Caco-2 (cell line): ENCODE data around the gene CORO2B. TPM values are rescaled to one million over a fixed set of nuclear protein-coding genes. Genes with fewer than 3 reads are reported as not detected.

ENCODE experiments used
- BruUV-seq: library from RNA; stranded (reverse); fragments of 400-500 nt; replicated peaks from 2 replicates; lab custom pipeline; 2021; lab: Mats Ljungman, UMichigan
- CTCF ChIA-PET: fragments of 300-600 bp; sonication (Branson Sonifier 250); formaldehyde crosslinking; loops from one replicate; lab custom pipeline; 2022; ENCODE audit warnings: antibody characterized with exemption; lab: Charles Lee
- POLR2A ChIA-PET: fragments of 300-600 bp; sonication (Branson Sonifier 250); formaldehyde crosslinking; loops from one replicate; lab custom pipeline; 2022; ENCODE audit warnings: antibody characterized with exemption; lab: Charles Lee
- DNase-seq, 2 experiments: peaks; one replicate each; pipeline versions ENCODE4 v3.0.0 to v3.0.0-alpha.2; 2020 to 2022
- H3K27me3 ChIP-seq: replicated peaks from 2 replicates; pipeline ENCODE4 v1.6.0; 2011; ENCODE audit warnings: low read length; ENCODE audit not compliant: control insufficient read depth, insufficient read depth
- H3K36me3 ChIP-seq: 2 replicates; pipeline ENCODE4 v1.5.1; 2011; ENCODE audit warnings: low read length; ENCODE audit not compliant: control insufficient read depth, insufficient read depth
- H3K4me1 ChIP-seq: fragments of 250-450 bp; sonication (Bioruptor Pico); 2 replicates; pipeline ENCODE4 v1.5.1; 2020; ENCODE audit warnings: mild to moderate bottlenecking
- H3K4me3 ChIP-seq: 2 replicates; pipeline ENCODE4 v1.5.1; 2011; ENCODE audit warnings: low read depth, mild to moderate bottlenecking, control low read depth, low read length
- H3K9me3 ChIP-seq: fragments of 250-450 bp; sonication (Bioruptor Pico); 2 replicates; pipeline ENCODE4 v1.5.1; 2020; ENCODE audit warnings: mild to moderate bottlenecking, moderate library complexity
- H3K27ac Mint-ChIP-seq: one replicate; pipeline ENCODE4 v1.8.0; 2022; ENCODE audit warnings: mixed read lengths; ENCODE audit not compliant: unreplicated experiment
- H3K27me3 Mint-ChIP-seq: one replicate; pipeline ENCODE4 v1.8.0; 2022; ENCODE audit warnings: mixed read lengths; ENCODE audit not compliant: insufficient read depth, unreplicated experiment
- H3K36me3 Mint-ChIP-seq: one replicate; pipeline ENCODE4 v1.8.0; 2022; ENCODE audit warnings: mild to moderate bottlenecking, mixed read lengths; ENCODE audit not compliant: insufficient read depth, unreplicated experiment
- H3K4me1 Mint-ChIP-seq: one replicate; pipeline ENCODE4 v1.8.0; 2022; ENCODE audit warnings: low read depth, mixed read lengths; ENCODE audit not compliant: unreplicated experiment
- H3K4me3 Mint-ChIP-seq: one replicate; pipeline ENCODE4 v1.8.0; 2022; ENCODE audit warnings: mild to moderate bottlenecking, moderate library complexity, mixed read lengths; ENCODE audit not compliant: unreplicated experiment
- H3K9me3 Mint-ChIP-seq: one replicate; pipeline ENCODE4 v1.8.0; 2022; ENCODE audit warnings: mixed read lengths; ENCODE audit not compliant: unreplicated experiment
- CTCF ChIP-seq, 2 experiments: fragments of 200-600 bp in 1 of 2; IDR thresholded peaks; 1 replicate in 1 of 2; 2 replicates in 1 of 2; pipeline versions ENCODE4 v1.5.1 to v1.8.0; 2011 to 2022; ENCODE audit warnings: antibody characterized with exemption in 1 of 2, control low read depth in 1 of 2, inconsistent platforms in 1 of 2, low read depth in 1 of 2, low read length in 1 of 2, mild to moderate bottlenecking in 1 of 2, moderate library complexity in 1 of 2; ENCODE audit not compliant: insufficient read depth in 1 of 2, severe bottlenecking in 1 of 2, unreplicated experiment in 1 of 2
- intact Hi-C: fragments of 100-400 bp; cut with micrococcal nuclease; formaldehyde crosslinking; loops from one replicate; pipeline ENCODE4 v1.10.0; 2022; ENCODE audit not compliant: unreplicated experiment
- total RNA-seq: library from RNA; stranded (reverse); gene quantifications from 2 replicates; pipeline ENCODE4 v1.2.3, GENCODE V29; 2022

CORO2B gene
- total RNA-seq, 1 experiment from 2014 or later = 0.25 TPM

GRCh38 chr15:68638953-68639515 lies 60.2 kb downstream of the CORO2B start:
- H3K27me3 Mint-ChIP-seq = no peaks in the 10 kb centered on the region
- CTCF ChIA-PET = interaction anchor here (0.6 kb wide), 1 partner anchor 9 kb away, joined by 9 read pairs; no protein-coding TSS in a partner anchor

DNA sequence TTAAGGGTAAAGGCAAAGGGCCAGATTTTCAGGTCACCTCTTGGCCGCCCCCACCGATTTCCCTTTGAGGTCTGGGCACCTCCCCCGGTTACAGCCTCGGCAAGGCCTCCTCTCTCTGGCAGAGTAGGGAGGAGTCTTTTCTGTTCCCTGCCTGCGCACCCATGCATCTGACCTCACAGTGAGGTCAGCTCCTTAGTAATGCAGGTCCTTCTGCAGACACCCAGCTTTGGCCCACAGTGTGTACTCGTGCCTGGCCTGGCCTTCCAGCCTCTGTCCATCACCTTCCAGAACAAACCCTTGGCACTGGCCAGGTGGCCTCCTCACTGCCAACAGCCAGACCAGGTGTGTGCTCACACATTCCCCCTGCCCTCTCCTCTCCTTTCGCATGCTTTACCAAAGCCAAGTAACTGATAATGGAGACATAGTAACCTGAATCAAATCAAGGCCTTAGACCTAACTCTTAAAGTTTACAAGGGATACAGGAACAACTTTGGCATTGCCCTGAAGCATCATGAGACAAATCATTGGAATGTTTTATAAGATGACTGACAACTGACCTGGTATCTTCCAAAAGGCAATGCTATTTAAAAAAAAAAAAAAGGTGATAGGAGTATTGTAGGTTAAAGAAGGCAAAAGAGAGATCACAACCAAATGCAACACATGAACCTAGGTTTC lies 61.3 kb downstream of the CORO2B start:
- no peak for TF ChIP-seq CTCF (IDR thresholded peaks at IDR 0.05; ENCODE audit: insufficient read depth in 1 of 2, low read depth in 1 of 2, low read length in 1 of 2, severe bottlenecking in 1 of 2, unreplicated experiment in 1 of 2)
- ChIA-PET POLR2A (no interaction called here), CTCF (no interaction called here)
- H3K27ac Mint-ChIP-seq = no peak overlapping the region
- H3K27me3 ChIP-seq = no peaks in the 10 kb centered on the region
- no TSS peak for BruUV-seq
- intact Hi-C loops = no loop called here
- no peaks in the 10 kb centered on the region for H3K36me3 Mint-ChIP-seq
- H3K4me1 ChIP-seq = no peaks in the 10 kb centered on the region
- no peaks in the 10 kb centered on the region for H3K9me3 ChIP-seq
- H3K36me3 ChIP-seq = no peaks in the 10 kb centered on the region
- no peaks in the 10 kb centered on the region for H3K4me1 Mint-ChIP-seq
- DNase-seq = no peak
- H3K4me3 ChIP-seq = no peak overlapping the region
- H3K9me3 Mint-ChIP-seq = no peaks in the 10 kb centered on the region
- H3K27me3 Mint-ChIP-seq = no peaks in the 10 kb centered on the region
- no peak overlapping the region for H3K4me3 Mint-ChIP-seq

More at GRCh38 chr15:68638953-68639515, 60.2 kb downstream of the CORO2B start:
- Mint-ChIP-seq H3K27ac (no peak overlapping the region), H3K4me3 (no peak overlapping the region), H3K36me3 (no peaks in the 10 kb centered on the region), H3K4me1 (no peaks in the 10 kb centered on the region), H3K9me3 (no peaks in the 10 kb centered on the region)
- no peaks in the 10 kb centered on the region for H3K4me1 ChIP-seq
- BruUV-seq = no TSS peak
- no peaks in the 10 kb centered on the region for H3K27me3 ChIP-seq
- no peaks in the 10 kb centered on the region for H3K9me3 ChIP-seq
- H3K4me3 ChIP-seq = no peak overlapping the region
- TF ChIP-seq CTCF (IDR thresholded peaks at IDR 0.05; ENCODE audit: insufficient read depth in 1 of 2, low read depth in 1 of 2, low read length in 1 of 2, severe bottlenecking in 1 of 2, unreplicated experiment in 1 of 2) = no peak
- no peak for DNase-seq
- intact Hi-C loops = no loop called here
- H3K36me3 ChIP-seq = no peaks in the 10 kb centered on the region
- POLR2A ChIA-PET = no interaction called here

- CTCF ChIA-PET = no interaction called here
Measured at GRCh38 chr15:68640791-68641331, 62.1 kb downstream of the CORO2B start.

More at GRCh38 chr15:68640791-68641331, 62.1 kb downstream of the CORO2B start:
- no peaks in the 10 kb centered on the region for H3K4me1 ChIP-seq
- no peaks in the 10 kb centered on the region for H3K36me3 ChIP-seq
- POLR2A ChIA-PET = no interaction called here
- no peaks in the 10 kb centered on the region for H3K9me3 Mint-ChIP-seq
- intact Hi-C loops = no loop called here
- no peak overlapping the region for H3K4me3 Mint-ChIP-seq
- no peak for TF ChIP-seq CTCF (IDR thresholded peaks at IDR 0.05; ENCODE audit: insufficient read depth in 1 of 2, low read depth in 1 of 2, low read length in 1 of 2, severe bottlenecking in 1 of 2, unreplicated experiment in 1 of 2)
- H3K27me3 ChIP-seq = no peaks in the 10 kb centered on the region
- H3K4me3 ChIP-seq = no peak overlapping the region
- DNase-seq = no peak
- BruUV-seq = no TSS peak
- no peaks in the 10 kb centered on the region for H3K9me3 ChIP-seq
- H3K36me3 Mint-ChIP-seq = no peaks in the 10 kb centered on the region
- H3K27ac Mint-ChIP-seq = no peak overlapping the region
- no peaks in the 10 kb centered on the region for H3K4me1 Mint-ChIP-seq
- no peaks in the 10 kb centered on the region for H3K27me3 Mint-ChIP-seq
